ENCODE results near the gene DCLK2. TPM values are rescaled to one million over a fixed set of nuclear protein-coding genes. Genes with fewer than 3 reads are reported as not detected.

Gene DCLK2
- total RNA-seq, 1 experiment from 2014 or later: 2.7 TPM

GRCh38 chr4:150250998-150251651, 172.9 kb downstream of the DCLK2 start:
- no peak for TF ChIP-seq FOSL1 (IDR thresholded peaks at IDR 0.05; ENCODE audit: low read depth)
- no peak for TF ChIP-seq JUND (IDR thresholded peaks at IDR 0.05)
- TF ChIP-seq ELF1 (IDR thresholded peaks at IDR 0.05; ENCODE audit: borderline replicate concordance, low read depth): no peak
- no peak for TF ChIP-seq MAX (IDR thresholded peaks at IDR 0.05)
- no peak for TF ChIP-seq SRF (IDR thresholded peaks at IDR 0.05; ENCODE audit: low read depth)
- TF ChIP-seq POLR2A (IDR thresholded peaks at IDR 0.05; ENCODE audit: borderline replicate concordance, extremely low read depth, insufficient read depth, insufficient read length): no peak
- TF ChIP-seq ZFX (IDR thresholded peaks at IDR 0.05): no peak
- no peak for TF ChIP-seq SIN3A (IDR thresholded peaks at IDR 0.05; ENCODE audit: low read depth)
- H3K27me3 ChIP-seq (ENCODE audit: insufficient read depth, low read length): no peaks in the 10 kb centered on the region
- no peak overlapping the region for H3K9ac ChIP-seq (ENCODE audit: low read length)
- H4K20me1 ChIP-seq (ENCODE audit: insufficient read depth): no peaks in the 10 kb centered on the region
- H3K9me2 ChIP-seq (ENCODE audit: insufficient read depth): no peaks in the 10 kb centered on the region
- BruUV-seq (replicated peaks): no TSS peak
- no peak for DNase-seq (ENCODE audit: low read depth, low spot score)
- no peak overlapping the region for H2AFZ ChIP-seq (ENCODE audit: low read depth, low read length, poor library complexity, severe bottlenecking)
- no peak overlapping the region for H3K4me2 ChIP-seq (ENCODE audit: low read length)
- H3K9me3 ChIP-seq (ENCODE audit: control insufficient read depth in 1 of 2, insufficient read depth in 1 of 2, low read depth in 1 of 2, low read length in 2 of 2): no peaks in the 10 kb centered on the region
- no peak overlapping the region for H3K27ac ChIP-seq (ENCODE audit: low read depth, low read length)
- intact Hi-C loops (cut with micrococcal nuclease): no loop called here
- no peak overlapping the region for H3K4me3 ChIP-seq (replicated peaks in 1 of 2; ENCODE audit: low read depth in 1 of 2, low read length in 2 of 2)
- ATAC-seq: no peak
- ChIA-PET RAD21 (ENCODE audit: low non-redundant PET in 1 of 2, low total read pairs in 2 of 2, uncharacterized antibody in 2 of 2, unreplicated experiment in 2 of 2) (no interaction called here), CTCF (interaction anchor here (1.1 kb wide), 1 partner anchor 8 kb away, joined by 3 read pairs; no protein-coding TSS in a partner anchor), POLR2A (no interaction called here)
- no peaks in the 10 kb centered on the region for H3K79me2 ChIP-seq (ENCODE audit: insufficient read depth, low read length)
- H3K36me3 ChIP-seq (ENCODE audit: control insufficient read depth in 1 of 2, insufficient read depth in 2 of 2, low read length in 2 of 2): no peaks in the 10 kb centered on the region
- no peaks in the 10 kb centered on the region for H3K4me1 ChIP-seq (ENCODE audit: control insufficient read depth in 1 of 2, insufficient read depth in 2 of 2, low read length in 2 of 2)

- no peaks in the 10 kb centered on the region for H3K9me3 ChIP-seq (ENCODE audit: control insufficient read depth in 1 of 2, insufficient read depth in 1 of 2, low read depth in 1 of 2, low read length in 2 of 2)
- RAD21 ChIA-PET (ENCODE audit: low non-redundant PET in 1 of 2, low total read pairs in 2 of 2, uncharacterized antibody in 2 of 2, unreplicated experiment in 2 of 2): no interaction called here
- no peak overlapping the region for H3K27ac ChIP-seq (ENCODE audit: low read depth, low read length)
- H3K36me3 ChIP-seq (ENCODE audit: control insufficient read depth in 1 of 2, insufficient read depth in 2 of 2, low read length in 2 of 2): no peaks in the 10 kb centered on the region
- no peaks in the 10 kb centered on the region for H3K9me2 ChIP-seq (ENCODE audit: insufficient read depth)
- H3K4me2 ChIP-seq (ENCODE audit: low read length): no peak overlapping the region
- H2AFZ ChIP-seq (ENCODE audit: low read depth, low read length, poor library complexity, severe bottlenecking): no peak overlapping the region
- TF ChIP-seq JUND (IDR thresholded peaks at IDR 0.05): no peak
- no peak for TF ChIP-seq SP1 (IDR thresholded peaks at IDR 0.05; ENCODE audit: low read depth)
- TF ChIP-seq CTCF (IDR thresholded peaks at IDR 0.05 in 2 of 3, conservative IDR thresholded peaks at IDR 0.05 in 1 of 3; ENCODE audit: borderline replicate concordance in 1 of 3, insufficient read depth in 1 of 3, low read depth in 2 of 3, low read length in 2 of 3): no peak
- TF ChIP-seq ATF3 (IDR thresholded peaks at IDR 0.05): no peak
- TF ChIP-seq EZH2phosphoT487 (IDR thresholded peaks at IDR 0.05; ENCODE audit: borderline replicate concordance): no peak
- no peak for TF ChIP-seq RAD21 (IDR thresholded peaks at IDR 0.05; ENCODE audit: low read depth)
- no peak for TF ChIP-seq EZH2 (IDR thresholded peaks at IDR 0.05)
- TF ChIP-seq MAX (IDR thresholded peaks at IDR 0.05): no peak
- TF ChIP-seq ZNF274 (IDR thresholded peaks at IDR 0.05; ENCODE audit: low read depth, low read length): no peak
- no peak for TF ChIP-seq SRF (IDR thresholded peaks at IDR 0.05; ENCODE audit: low read depth)
- no peaks in the 10 kb centered on the region for H3K4me1 ChIP-seq (ENCODE audit: control insufficient read depth in 1 of 2, insufficient read depth in 2 of 2, low read length in 2 of 2)
- CTCF ChIA-PET: interaction anchor here (1.1 kb wide), 1 partner anchor 9 kb away, joined by 3 read pairs; no protein-coding TSS in a partner anchor
- no peaks in the 10 kb centered on the region for H3K79me2 ChIP-seq (ENCODE audit: insufficient read depth, low read length)
- H3K9ac ChIP-seq (ENCODE audit: low read length): no peak overlapping the region
- no peaks in the 10 kb centered on the region for H3K27me3 ChIP-seq (ENCODE audit: insufficient read depth, low read length)
- DNase-seq (ENCODE audit: low read depth, low spot score): no peak
- no peak overlapping the region for H3K4me3 ChIP-seq (replicated peaks in 1 of 2; ENCODE audit: low read depth in 1 of 2, low read length in 2 of 2)
- peak; percentile 41; the same call in 1 of the 2 replicates for ATAC-seq
- no TSS peak for BruUV-seq (replicated peaks)
- no peaks in the 10 kb centered on the region for H4K20me1 ChIP-seq (ENCODE audit: insufficient read depth)
- intact Hi-C loops (cut with micrococcal nuclease): no loop called here
- POLR2A ChIA-PET: no interaction called here
These were observed 173.5 kb downstream of the DCLK2 start for GRCh38 chr4:150251752-150252190.

All from HCT116 (cell line).